ENCODE measurements around the gene OSBPL1A.

The OSBPL1A gene

DNA sequence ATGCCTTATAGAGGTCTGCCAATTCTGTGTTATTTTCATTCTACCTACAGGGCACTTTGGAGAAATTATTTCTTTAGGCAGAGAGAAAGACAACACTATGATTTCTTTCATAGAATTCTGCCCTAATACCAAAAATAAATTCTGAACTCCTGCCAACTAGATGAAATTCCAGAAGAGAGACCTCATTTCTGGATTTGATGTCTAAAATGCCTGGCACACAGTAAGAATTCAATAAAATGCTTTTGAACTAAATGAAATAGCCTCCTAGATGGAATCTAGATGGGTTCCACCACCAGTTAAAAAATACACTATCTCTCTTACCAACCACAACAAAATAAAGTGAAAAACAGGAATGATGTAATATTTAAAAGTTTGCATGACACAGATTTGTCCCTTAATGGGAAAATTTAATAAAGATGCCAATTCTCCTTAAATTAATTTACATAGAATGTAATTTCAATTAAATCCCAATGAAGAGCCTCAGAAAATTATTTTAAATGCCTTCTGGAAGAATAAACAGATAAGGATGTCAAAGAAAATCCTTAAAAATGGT is 75.0 kb downstream of the OSBPL1A start:
- no peak for DNase-seq

DNA sequence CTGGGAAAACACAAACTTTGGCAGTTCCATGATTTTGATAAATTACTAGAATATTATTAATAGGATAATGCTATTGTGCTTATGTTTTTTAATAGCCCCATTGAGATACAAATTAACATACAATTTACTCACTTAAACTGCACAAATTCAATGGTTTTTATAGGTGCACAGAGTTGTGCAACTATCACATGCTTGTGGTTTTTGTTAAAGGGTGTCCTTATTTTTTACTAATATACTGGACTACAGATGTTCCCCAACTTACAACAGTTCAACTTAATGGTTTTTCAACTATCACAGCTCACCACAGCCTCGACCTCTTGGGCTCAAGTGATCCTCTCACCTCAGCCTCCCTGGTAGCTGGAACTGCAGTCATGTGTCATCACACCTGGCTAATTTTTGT is 76.6 kb downstream of the OSBPL1A start:
- no peak for DNase-seq

DNA sequence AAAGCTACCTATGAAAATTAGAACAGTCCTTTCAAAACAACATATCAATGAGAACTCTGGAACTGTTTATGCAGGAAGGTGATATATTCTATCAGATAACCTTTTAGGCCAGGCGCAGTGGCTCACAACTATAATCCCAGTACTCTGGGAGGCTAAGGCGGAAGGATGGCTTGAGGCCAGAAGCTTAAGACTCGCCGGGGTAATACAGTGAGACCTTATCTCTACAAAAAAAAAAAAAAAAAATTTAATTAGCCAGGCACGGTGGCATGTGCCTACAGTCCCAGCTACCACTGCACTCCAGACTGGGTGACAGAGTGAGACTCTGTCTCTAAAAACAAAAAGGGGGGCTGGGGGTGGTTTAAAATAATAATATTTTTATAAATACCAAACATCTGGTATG is 77.9 kb downstream of the OSBPL1A start:
- no peak for DNase-seq

DNA sequence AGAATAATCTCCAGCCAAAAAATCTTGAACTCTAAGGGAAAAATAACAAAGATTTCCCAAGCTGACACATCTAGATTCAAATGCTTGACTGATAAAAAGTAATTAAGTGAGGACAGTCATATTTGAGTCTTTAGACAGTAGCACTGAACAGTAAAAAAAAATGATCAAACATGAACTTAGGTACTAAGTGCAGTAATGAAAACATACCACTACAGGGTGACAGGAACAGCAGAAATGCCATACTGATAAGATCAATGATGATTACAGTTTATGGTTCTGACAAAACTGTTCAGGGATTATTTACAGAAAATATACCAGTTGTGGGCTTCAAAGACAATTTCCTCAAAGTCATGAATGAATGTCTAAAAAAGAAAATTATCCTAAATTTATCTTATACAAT is 80.3 kb downstream of the OSBPL1A start:
- DNase-seq = no peak

DNA sequence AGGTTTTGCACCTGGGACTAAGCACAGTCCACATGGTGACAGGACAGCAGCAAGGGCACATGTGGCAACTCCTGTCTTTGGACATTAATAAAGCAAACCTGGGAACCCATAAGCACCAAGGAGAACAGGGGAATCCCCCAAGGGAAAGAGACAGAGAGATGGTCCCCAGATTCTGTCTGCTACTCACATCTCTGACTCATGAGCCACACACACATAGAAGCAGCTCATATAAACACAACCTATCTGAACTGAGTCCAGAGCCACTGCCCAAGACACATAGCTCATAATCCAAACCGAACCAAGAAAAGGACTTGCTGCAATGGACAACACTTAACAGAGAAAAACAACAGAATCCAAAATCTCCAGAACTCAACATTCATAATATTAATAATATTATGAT is 82.5 kb downstream of the OSBPL1A start:
- DNase-seq = no peak

DNA sequence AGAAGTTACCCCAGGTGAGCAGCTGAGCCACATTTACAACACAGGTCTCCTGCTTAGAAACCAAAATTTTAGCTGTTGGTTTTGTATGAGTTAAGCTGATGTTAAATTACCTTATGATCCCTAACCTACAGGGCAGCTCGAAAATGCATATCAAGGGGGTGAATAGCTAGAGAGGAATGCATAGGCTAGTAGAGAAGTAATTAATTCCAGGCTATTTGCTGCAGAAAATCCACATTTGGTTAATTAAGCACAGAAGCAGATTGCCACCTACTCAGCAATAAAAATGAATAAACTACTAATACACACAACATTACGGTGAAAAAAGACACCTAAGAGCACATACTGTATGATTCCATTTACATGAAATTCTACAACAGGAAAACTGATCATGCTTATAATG is 91.4 kb downstream of the OSBPL1A start:
- DNase-seq = no peak

DNA sequence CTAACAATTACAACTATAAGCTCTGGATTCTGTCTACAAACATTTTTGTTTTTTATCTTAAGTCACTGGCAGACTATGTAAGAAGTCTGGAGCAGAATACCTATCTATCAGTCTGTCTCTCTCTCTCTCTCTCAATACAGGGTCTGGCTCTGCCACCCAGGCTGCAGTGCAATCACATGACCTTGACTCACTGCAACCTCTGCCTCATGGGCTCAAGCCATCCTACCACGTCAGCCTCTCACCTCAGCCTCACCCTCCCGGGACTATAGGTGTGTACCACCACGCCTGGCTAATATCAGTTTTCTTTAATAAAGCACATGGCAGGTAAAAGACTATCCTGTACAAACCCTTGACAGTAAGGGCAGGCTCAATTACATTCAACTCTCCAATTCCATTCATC is 96.9 kb downstream of the OSBPL1A start:
- no peak for DNase-seq

DNA sequence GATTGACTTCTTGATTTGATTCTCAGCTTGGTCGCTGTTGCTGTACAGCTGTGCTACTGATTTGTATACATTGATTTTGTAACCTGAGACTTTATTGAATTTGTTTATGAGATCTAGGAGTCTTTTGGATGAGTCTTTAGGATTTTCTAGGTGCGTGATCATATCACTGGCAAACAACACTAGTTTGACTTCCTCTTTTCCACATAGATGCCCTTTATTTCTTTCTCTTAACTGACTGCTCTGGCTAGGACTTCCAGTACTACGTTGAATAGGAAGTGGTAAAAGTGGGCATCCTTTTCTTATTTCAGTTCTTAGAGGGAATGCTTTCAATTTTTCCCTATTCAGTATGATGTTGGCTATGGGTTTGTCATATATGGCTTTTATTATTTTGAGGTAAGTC is 101.3 kb downstream of the OSBPL1A start:
- DNase-seq = no peak

DNA sequence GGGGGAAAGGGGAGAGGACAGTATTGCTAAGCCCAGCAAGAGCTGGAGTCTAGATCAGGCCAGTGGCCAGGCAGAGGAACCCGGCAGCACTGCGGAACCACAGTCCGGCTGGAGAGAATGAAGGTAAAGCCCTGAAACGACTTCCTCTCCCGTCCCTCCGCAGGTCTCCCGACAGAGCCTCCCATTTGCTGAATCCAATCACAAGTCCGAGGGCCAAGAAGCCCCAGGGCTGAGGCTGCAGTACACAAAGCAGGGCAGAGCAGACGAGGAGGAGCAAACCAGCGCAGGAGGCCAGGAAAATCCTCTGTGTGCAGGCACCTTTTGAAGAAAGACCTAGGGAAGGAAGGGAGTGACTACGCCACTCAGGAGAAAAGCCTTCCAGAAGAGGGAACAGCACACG is 104.4 kb downstream of the OSBPL1A start:
- DNase-seq = no peak

DNA sequence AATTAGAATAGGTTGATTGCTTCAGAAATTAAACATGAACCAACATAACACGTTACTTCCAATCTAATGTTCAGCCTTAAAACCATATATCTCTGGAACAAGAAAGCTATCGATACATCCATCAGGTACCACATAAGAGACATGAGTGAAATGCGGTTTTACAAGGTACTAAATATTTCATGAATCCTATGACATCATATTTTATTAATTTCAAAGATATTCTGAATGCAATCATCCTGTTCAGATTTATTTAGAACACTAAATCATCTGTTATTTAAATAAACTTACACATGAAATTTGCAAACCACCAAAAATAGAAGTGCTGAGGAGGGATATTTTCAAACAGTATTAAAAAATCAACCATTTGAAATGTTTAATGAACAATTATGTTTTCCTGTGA is 119.0 kb downstream of the OSBPL1A start:
- no peak for DNase-seq

DNA sequence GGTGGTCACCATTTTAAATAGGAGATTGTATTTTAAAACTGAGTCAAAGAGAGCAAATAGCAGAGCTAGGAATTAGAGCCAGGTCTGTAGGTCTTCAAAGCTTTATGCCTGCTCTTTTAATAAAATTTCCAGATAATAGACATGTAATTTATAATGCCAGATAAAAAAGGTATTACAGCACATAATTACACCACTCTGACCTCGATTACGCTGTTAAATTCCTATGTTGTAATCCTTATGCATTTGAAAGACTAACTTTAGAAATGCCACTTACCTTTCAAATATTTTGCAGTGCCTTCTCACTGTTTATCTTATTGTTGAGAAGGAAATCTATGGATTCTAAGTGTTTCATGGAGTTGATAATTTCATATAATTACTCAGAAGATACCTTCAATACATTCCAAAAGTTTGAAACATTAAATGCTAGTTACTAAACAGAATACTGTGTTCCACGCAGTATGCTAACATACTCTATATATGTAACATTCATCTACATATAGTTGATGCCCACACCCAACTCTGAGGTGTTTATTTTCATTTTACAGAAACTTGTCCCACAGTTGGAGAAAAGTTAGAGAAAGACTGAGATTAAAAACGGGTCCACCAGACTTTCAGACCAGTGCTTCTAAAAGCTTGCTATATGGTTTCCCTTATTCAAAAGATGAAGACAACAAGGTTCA is 120.0 kb downstream of the OSBPL1A start:
- DNase-seq = no peak

DNA sequence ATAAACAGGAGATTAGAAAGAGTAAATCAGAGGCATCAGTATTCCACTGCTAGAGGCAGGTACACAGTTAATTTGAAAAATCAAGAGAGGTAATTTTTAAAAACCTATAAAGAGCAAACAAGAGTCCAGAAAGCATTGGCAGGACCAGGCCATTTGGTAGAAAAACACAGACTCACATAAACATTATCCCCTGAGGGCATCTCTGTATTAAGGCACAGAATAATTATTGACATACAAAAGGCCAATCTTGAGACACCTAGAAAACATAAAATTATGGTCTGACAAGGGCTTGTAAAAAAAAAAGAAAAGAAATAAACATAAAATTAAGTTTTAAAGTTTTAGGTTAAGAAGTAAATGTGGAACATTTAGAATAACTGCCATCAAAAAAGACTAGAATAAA is 120.6 kb downstream of the OSBPL1A start:
- DNase-seq = no peak

DNA sequence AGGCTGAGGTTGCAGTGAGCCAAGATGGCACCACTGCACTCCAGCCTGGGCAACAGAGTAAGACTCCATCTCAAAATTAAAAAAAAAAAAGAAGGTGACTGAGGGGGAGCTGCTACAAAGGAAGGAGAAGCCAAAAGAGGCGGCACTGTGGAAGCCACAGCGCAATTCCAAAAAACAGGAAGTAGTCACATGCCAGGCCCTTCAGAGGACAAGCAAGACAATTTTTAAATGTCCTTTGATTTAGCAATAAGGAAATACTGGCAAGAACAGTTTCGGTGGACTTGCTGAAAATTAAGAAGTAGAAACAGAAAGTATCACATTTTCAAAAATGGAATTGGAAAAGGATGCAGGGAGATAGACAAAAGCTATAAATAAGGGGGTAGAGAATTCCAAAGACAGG is 122.8 kb downstream of the OSBPL1A start:
- no peak for DNase-seq

DNA sequence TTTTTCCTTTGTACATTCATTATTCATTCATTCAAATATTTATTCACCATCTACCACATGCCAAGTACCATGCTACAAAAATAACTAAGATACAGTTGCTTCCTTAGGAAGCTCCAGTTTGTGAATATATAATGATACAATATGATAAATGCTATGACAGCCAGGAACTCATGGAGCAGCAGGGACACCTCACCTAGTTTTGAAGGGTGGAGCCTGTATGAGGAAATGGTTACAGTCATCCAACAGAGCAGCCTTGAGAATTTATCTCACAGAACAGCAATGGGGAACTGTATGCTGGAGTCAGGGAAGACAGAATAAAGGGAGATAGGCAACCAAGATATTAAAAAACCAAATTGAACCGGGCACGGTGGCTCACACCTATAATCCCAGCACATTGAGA is 124.0 kb downstream of the OSBPL1A start:
- no peak for DNase-seq

DNA sequence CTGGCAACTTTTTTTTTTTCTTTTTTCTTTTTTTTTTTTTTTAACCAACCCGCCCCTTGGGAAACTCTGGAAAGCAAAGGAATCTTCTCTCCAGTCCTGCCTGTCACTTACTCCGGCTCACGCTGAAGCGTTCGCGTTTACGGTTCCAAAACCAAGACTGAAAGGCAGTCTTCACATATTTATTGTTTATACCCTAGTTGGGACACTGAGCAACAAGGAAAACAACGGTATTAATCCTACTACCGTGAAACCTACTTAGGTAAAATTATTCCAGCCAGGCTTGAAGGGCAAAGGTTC is 125.4 kb downstream of the OSBPL1A start:
- DNase-seq = no peak

DNA sequence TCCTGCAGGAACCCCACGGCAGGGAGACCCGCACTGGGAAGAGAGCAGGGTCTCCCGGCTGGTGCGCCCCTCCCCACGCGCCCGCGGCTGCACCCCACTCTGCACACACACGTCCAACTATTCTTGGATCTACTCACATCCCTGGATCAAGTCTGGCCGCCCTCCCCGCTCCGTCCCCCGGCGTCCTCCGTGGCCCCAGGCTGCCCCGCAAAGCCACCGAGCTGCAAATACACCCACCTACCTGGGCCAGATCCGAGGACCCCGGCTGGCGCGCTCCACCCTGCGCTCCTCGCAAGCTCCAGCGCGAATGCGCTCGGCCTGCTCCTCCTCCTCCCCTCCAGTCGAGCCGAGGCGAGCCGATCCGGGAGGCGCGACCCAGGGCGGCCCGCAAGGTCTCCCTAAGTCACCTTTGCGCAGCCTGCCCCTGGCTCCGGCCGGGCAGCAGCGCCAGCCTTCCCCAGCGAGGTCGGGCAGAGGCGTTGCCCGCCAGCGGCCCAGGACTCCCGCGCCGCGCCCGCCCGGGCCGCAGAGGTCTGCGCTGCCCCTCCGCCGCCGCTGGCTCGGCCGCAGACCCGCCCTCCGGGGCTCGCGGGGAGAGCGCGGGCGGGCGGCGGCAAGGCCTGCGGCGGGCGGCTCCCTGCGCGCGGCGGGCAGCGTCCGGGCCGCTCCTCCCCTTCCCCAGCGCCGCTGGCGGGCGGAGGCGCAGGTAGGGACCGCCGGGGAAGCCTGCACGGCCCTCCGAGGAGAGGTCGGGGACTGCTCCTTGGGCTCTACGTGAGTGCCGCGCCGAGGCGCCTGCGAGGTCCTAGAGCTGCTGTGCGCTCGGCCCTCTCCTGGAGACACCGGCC is 126.0 kb downstream of the OSBPL1A start:
- no peak for DNase-seq

DNA sequence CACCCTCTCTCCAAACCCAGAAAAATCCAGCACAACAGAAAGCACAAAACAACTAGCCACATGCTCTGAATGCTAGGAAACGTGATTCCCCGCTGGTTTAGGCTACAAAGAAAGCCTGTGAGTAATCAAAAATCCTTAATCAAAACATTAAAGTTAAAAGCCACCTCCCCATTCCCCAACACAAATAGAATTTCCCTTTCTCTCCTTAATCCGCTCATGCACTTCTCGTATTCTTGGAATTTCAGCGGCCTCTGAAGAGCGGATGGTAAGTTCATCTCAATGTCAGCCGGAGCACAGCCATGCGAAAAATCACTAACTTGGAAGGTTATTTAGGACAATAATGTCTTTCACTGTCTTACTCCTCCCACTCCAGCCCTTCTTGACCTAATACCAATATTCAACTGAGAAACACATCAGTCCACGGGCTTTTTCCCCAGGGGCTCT is 126.7 kb downstream of the OSBPL1A start:
- no peak for DNase-seq

DNA sequence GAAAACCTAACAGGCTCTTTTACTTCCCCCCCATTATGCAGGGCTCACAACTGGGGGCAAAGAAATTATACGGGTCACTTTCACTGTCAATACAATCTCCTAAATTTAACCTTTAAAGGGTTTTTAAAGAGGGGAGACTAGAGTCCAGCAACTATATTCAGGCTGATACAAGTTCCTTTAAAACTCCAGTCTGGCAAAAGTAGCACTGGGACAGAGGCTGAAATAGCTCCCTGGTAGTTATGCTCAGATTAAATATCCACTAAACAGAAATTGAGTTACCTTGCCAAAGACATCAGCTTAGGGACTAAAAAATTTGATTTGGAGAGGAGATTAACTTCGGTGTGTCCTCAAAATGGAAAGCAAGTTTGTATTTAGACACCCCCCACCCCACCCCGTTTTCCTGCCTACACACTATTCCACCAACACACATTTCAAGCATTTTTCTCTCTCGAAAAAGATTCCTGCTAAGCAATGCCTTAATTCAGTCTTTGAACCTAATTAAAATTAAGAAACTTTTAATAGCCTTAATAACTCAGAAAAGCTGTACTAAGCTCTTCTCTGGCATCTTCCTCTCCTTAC is 127.2 kb downstream of the OSBPL1A start:
- DNase-seq = no peak

DNA sequence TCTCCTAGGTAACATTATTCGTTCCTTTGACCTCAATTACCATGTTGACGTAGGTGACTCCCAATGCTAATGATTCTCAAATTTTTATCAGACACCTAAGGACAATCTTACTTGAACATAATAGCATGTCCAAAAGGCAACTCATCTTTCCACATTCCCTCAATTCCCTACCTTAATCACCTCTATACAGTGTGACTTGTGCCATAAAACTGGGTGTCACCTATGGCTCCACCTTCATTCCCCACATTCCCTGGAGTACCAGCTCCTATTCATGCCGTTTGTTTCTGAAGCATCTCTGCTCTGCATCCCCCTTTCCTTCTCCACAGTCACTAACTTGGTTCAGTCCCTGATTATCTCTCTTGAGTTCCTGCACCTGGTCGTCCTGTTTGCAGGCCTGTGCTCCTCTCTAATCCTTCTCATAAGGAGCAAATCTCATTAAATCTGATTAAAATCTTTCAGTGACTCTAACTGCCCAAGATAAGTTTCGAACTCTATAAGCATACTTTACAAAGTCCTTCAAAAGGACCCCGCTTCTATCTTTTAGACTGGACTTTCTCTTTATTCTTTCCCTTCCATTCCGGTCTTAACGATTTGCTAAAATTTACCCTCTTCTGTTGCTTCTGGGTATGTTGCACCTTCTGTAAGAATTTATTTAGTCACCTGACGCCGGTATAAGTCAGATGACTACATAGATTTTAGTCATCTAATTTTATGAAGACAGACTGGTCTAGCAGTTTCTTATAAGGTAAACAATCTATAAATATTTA is 128.7 kb downstream of the OSBPL1A start:
- no peak for DNase-seq

DNA sequence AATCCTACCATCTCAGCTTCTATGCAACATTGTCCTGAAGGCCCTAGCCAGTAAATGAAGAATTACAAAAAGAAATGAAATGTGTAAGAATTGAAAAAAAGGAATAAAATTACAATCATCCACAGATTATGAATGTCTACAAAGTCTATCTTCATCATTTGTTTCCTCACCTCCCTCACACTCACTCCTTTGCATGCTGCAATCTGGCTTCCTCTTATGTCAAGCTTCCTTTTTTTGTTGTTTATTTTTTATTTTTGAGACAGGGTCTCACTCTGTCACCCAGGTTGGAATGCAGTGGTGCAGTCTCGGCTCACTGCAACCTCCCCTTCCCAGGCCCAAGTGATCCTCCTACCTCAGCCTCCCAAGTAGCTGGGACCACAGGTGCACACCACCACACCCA is 129.7 kb downstream of the OSBPL1A start:
- no peak for DNase-seq

DNA sequence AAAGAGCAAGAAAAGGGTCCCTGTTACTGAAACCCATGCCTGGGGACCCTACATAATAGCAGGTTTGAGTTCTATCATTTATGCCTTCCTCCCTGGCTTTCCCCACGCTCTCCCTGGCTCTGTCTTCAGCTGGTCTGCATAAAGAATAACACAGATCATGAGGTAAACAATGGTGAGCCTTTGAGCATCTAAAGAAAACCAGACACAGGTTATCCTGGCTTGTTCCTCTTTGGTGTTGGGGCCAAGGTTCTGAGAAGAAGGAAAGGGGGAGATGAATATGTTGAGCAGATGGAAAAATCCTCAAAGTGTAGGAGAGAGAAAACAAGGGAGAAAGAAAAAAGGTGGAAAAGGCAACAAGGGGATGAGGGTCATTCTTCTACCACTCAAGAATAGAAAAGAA is 131.5 kb downstream of the OSBPL1A start:
- DNase-seq = no peak

DNA sequence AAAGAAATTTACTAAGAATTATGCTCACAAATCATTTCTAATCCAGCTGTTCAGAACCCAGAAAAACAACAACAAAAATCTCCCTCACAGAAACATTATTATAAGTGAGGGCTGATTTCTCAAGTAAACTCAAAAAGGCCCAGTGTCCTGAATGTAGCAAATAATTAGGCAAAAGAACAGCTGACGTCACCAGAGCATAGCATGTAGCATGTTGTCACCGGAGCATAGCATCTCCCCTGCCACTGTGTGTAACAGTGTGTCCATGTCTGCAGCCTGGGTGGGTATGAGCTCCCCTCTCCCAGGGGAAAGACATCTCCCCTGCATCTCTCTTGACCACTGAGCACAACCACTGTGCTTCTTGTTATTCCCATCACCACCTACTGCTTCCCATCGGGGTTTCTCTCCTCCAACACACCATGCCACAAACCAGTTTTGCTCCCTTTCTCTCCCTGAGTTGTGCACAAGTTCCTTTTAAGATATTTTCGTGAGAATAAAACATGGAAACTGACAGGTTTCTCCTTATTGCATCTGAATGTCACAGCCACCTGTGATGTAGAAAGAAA is 132.0 kb downstream of the OSBPL1A start:
- no peak for DNase-seq

DNA sequence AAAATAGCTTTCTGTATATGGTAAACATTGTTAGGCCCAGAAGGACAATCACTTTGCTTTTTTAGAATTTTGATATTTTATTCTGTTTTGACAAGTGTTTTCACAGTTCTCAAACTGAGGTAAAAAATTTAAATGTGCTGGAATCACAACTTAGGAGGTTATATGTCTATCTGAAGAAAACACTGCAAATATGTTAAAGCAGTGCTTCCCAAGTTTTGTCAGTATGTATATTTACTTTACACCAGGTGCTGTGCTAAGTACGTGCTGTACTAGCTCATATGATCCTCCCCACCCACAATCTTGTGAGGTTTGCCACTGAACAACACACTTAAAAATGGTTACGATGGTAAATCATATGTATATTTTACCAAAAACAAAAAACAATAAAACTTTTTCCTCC is 134.6 kb downstream of the OSBPL1A start:
- no peak for DNase-seq

Measured in DMS153 (cell line).